Endodermal cell (in vitro differentiated cells): Measurements from ENCODE around the gene WBP1L. TPM values are rescaled to one million over a fixed set of nuclear protein-coding genes. Genes with fewer than 3 reads are reported as not detected.

Experiments
- DNase-seq: peaks from one replicate; pipeline ENCODE4 v3.0.0-alpha.2; 2017
- H3K27ac ChIP-seq: 2 replicates; pipeline ENCODE4 v1.5.1; 2013; ENCODE audit warnings: mild to moderate bottlenecking, low read depth, low read length, moderate library complexity
- H3K27me3 ChIP-seq: 2 replicates; pipeline ENCODE4 v1.6.1; 2013; ENCODE audit warnings: mild to moderate bottlenecking, low read length, moderate library complexity; ENCODE audit not compliant: insufficient read depth, control insufficient read depth, poor library complexity, severe bottlenecking
- H3K36me3 ChIP-seq: 2 replicates; pipeline ENCODE4 v1.7.0; 2013; ENCODE audit warnings: mild to moderate bottlenecking, low read length, moderate library complexity; ENCODE audit not compliant: control insufficient read depth, insufficient read depth
- H3K4me1 ChIP-seq: one replicate; pipeline ENCODE4 v1.7.0; 2013; ENCODE audit warnings: low read length; ENCODE audit not compliant: control insufficient read depth, insufficient read depth
- H3K4me3 ChIP-seq: 2 replicates; pipeline ENCODE4 v1.5.1; 2013; ENCODE audit warnings: mild to moderate bottlenecking, low read length, moderate library complexity
- H3K9ac ChIP-seq: 2 replicates; pipeline ENCODE4 v1.6.1; 2013; ENCODE audit warnings: mild to moderate bottlenecking, low read length, moderate library complexity; ENCODE audit not compliant: poor library complexity, severe bottlenecking; ENCODE audit errors: extremely low read depth
- H3K9me3 ChIP-seq: 2 replicates; pipeline ENCODE4 v1.6.1; 2013; ENCODE audit warnings: mild to moderate bottlenecking, low read length, moderate library complexity; ENCODE audit not compliant: control insufficient read depth
- H3K27ac Mint-ChIP-seq: 2 replicates; pipeline ENCODE4 v1.8.0; 2020; ENCODE audit warnings: mixed read lengths
- H3K27me3 Mint-ChIP-seq: 2 replicates; pipeline ENCODE4 v1.8.0; 2021; ENCODE audit warnings: mild to moderate bottlenecking, mixed read lengths; ENCODE audit not compliant: insufficient read depth
- H3K36me3 Mint-ChIP-seq: 2 replicates; pipeline ENCODE4 v1.8.0; 2020; ENCODE audit warnings: low read depth, mixed read lengths
- H3K4me1 Mint-ChIP-seq: 2 replicates; pipeline ENCODE4 v1.8.0; 2020; ENCODE audit warnings: mixed read lengths
- H3K4me3 Mint-ChIP-seq: 2 replicates; pipeline ENCODE4 v1.8.0; 2020; ENCODE audit warnings: mild to moderate bottlenecking, moderate library complexity, mixed read lengths
- H3K9me3 Mint-ChIP-seq: 2 replicates; pipeline ENCODE4 v1.8.0; 2020; ENCODE audit warnings: mild to moderate bottlenecking, mixed read lengths
- WGBS, 2 experiments: methylation state at CpG; one replicate each; pipeline versions ENCODE4 v1.1.5 to v1.1.7; 2013; ENCODE audit warnings: missing lambda C conversion rate in 2 of 2, mixed read lengths in 1 of 2; ENCODE audit not compliant: insufficient coverage in 1 of 2, insufficient read length in 1 of 2; 5-methylcytosine and 5-hydroxymethylcytosine counted together
- total RNA-seq, 2 donors: library from RNA; stranded (reverse); fragmentation: NEBNext Ultra II Directional in 1 of 2; extraction: Animal tissue kit (Norgen Biotek cat#: 25700) in 1 of 2; gene quantifications; 2 replicates in 1 of 2; 3 replicates in 1 of 2; pipeline ENCODE4 v1.2.1, GENCODE V29; 2021
- TF ChIP-seq, protein P1 (sequence below): fragments of 200-600 bp; sonication (generic); conservative IDR thresholded peaks from 2 replicates; pipeline ENCODE4 v1.5.0; 2021; ENCODE audit warnings: antibody characterized with exemption, mild to moderate bottlenecking

WBP1L gene
- total RNA-seq, 2 donors from 2014 or later, result 23.5 to 25.8 TPM

DNA sequence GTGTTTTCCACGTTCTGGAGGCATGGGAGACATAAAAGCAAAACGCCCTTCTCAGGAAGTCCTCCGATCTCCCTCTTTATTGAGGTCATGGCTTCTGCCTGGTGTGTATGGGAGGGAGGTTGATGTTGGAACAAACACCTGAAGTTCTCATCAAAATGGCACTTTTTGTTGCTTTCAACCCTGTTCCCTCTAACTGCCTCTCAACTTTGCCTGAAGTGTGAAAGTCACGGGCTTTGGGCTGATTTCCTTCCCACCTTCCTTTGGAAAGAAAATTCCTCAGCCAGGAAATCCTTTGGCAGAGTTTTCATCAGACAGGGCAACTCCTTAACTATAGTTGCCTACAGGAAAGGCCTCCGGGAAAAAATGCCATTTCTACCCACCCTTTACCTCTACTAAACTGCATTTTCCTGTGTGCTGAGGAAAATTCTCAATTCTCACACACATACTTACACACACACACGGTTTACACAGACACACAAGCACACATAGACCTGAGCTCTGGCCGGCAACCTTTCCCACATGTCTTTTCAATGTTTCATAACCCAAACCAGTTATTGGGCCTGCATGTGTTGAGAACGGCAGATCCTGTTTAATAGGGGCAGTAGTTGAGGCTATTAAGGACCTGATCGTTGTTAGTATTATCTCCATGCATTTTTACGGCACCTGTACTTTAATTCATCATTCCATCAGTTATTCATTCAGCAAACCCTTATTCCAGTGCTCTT, 57.0 kb downstream of the WBP1L start:
- H3K4me3 ChIP-seq, result no peak overlapping the region
- no peaks in the 10 kb centered on the region for H3K27me3 Mint-ChIP-seq
- H3K27ac Mint-ChIP-seq, result peak overlapping the region; percentile 84
- no peak for DNase-seq
- H3K9me3 ChIP-seq, result peaks cover 11% of the 10 kb centered on the region
- peaks cover 15% of the 10 kb centered on the region for H3K36me3 ChIP-seq
- H3K9me3 Mint-ChIP-seq, result peaks cover 4% of the 10 kb centered on the region
- no peaks in the 10 kb centered on the region for H3K4me1 ChIP-seq
- no peak overlapping the region for H3K4me3 Mint-ChIP-seq
- H3K27me3 ChIP-seq, result no peaks in the 10 kb centered on the region
- 88 to 89% methylated on average over 5 to 10 of the region's 10 CpGs for WGBS, 2 experiments
- no peak overlapping the region for H3K9ac ChIP-seq
- peak overlapping the region; percentile 1 for H3K27ac ChIP-seq
- peaks cover 49% of the 10 kb centered on the region for H3K4me1 Mint-ChIP-seq
- TF ChIP-seq, protein P1, sequence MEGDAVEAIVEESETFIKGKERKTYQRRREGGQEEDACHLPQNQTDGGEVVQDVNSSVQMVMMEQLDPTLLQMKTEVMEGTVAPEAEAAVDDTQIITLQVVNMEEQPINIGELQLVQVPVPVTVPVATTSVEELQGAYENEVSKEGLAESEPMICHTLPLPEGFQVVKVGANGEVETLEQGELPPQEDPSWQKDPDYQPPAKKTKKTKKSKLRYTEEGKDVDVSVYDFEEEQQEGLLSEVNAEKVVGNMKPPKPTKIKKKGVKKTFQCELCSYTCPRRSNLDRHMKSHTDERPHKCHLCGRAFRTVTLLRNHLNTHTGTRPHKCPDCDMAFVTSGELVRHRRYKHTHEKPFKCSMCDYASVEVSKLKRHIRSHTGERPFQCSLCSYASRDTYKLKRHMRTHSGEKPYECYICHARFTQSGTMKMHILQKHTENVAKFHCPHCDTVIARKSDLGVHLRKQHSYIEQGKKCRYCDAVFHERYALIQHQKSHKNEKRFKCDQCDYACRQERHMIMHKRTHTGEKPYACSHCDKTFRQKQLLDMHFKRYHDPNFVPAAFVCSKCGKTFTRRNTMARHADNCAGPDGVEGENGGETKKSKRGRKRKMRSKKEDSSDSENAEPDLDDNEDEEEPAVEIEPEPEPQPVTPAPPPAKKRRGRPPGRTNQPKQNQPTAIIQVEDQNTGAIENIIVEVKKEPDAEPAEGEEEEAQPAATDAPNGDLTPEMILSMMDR, result no peak
- peaks cover 30% of the 10 kb centered on the region for H3K36me3 Mint-ChIP-seq

GRCh38 chr10:102801496-102801895, 57.7 kb downstream of the WBP1L start:
- peaks cover 30% of the 10 kb centered on the region for H3K36me3 Mint-ChIP-seq
- TF ChIP-seq, protein P1, result no peak
- H3K4me1 Mint-ChIP-seq, result peaks cover 48% of the 10 kb centered on the region
- Histone ChIP-seq H3K9ac (no peak overlapping the region), H3K27ac (no peak overlapping the region), H3K9me3 (peaks cover 11% of the 10 kb centered on the region), H3K36me3 (peaks cover 15% of the 10 kb centered on the region), H3K4me3 (no peak overlapping the region), H3K4me1 (no peaks in the 10 kb centered on the region), H3K27me3 (no peaks in the 10 kb centered on the region)
- no peaks in the 10 kb centered on the region for H3K27me3 Mint-ChIP-seq
- peak overlapping the region; percentile 84 for H3K27ac Mint-ChIP-seq
- DNase-seq, result no peak
- H3K4me3 Mint-ChIP-seq, result no peak overlapping the region
- WGBS, 2 experiments, result 78% methylated on average over 2 of the region's 2 CpGs; no CpG with 5 or more reads in 1 of the 2 experiments
- H3K9me3 Mint-ChIP-seq, result peaks cover 4% of the 10 kb centered on the region

- peaks cover 32% of the 10 kb centered on the region for H3K36me3 Mint-ChIP-seq
- no peaks in the 10 kb centered on the region for H3K27me3 Mint-ChIP-seq
These were observed 58.2 kb downstream of the WBP1L start for GRCh38 chr10:102801978-102802377.

More at GRCh38 chr10:102801978-102802377, 58.2 kb downstream of the WBP1L start:
- no peak overlapping the region for H3K4me3 Mint-ChIP-seq
- peak overlapping the region; percentile 94 for H3K27ac Mint-ChIP-seq
- H3K4me1 Mint-ChIP-seq, result peaks cover 44% of the 10 kb centered on the region
- H3K27me3 ChIP-seq, result no peaks in the 10 kb centered on the region
- DNase-seq, result no peak
- H3K27ac ChIP-seq, result peak overlapping the region; percentile 36
- H3K9ac ChIP-seq, result no peak overlapping the region
- no peaks in the 10 kb centered on the region for H3K4me1 ChIP-seq
- TF ChIP-seq, protein P1, result no peak
- 47 to 83% methylated on average over 1 to 3 of the region's 3 CpGs for WGBS, 2 experiments
- peaks cover 11% of the 10 kb centered on the region for H3K9me3 ChIP-seq
- H3K36me3 ChIP-seq, result peaks cover 15% of the 10 kb centered on the region
- H3K4me3 ChIP-seq, result no peak overlapping the region
- peaks cover 4% of the 10 kb centered on the region for H3K9me3 Mint-ChIP-seq
